NCI-H187 (cell line): Measurements from ENCODE around the gene AMN1.
"Not testable (repeated sequence)": the region's sequence is repeated elsewhere in the genome, so short reads cannot be mapped to it uniquely, and the experiment has no call there.

ENCODE experiments used
- DNase-seq, 2 experiments: peaks; one replicate each; lab custom pipeline; 2025; lab: John Stamatoyannopoulos, UW

The AMN1 gene

DNA sequence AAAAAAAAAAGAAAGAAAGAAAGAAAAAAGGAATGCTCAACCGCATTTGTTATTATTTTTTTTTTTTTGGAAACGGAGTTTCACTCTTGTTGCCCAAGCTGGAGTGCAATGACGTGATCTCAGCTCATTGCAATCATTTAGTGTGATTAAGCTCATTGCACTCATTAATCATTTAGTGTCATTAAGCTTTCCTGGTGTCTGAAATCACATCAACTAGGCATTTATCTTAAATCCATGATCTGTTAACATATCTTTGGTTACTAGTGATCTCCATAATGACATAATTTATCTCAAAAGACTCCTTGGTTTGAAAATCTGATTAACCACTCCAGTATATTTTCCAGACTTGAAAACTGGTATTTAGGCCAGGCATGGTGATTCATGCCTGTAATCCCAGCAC lies 43.0 kb downstream of the AMN1 start:
- DNase-seq = no peak

GRCh38 chr12:31682136-31682962 lies 46.5 kb downstream of the AMN1 start:
- DNase-seq = peak; percentile 30 to 47

DNA sequence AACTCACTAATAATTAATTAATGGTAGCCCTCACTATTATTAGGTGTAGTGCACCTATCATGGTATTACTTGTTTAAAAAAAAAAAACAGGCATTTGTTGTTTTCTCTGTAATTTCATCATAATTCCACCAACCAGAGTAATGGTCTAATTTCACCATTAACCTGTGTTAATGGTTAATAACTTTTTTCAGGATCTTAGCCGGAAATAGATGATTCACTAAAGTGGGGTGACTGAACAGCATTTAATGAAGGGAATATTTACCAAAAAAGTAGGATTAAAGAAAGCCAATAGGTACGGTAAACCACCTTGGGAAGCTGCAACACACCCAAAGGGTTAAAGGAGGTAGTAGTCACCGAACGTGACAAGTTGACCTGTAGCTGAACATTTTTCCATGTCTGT lies 56.3 kb downstream of the AMN1 start:
- no peak for DNase-seq

GRCh38 chr12:31669582-31669981 lies 59.2 kb downstream of the AMN1 start:
- not testable (repeated sequence) for DNase-seq

- no peak for DNase-seq
Measured at GRCh38 chr12:31669020-31669419, 59.8 kb downstream of the AMN1 start.

DNA sequence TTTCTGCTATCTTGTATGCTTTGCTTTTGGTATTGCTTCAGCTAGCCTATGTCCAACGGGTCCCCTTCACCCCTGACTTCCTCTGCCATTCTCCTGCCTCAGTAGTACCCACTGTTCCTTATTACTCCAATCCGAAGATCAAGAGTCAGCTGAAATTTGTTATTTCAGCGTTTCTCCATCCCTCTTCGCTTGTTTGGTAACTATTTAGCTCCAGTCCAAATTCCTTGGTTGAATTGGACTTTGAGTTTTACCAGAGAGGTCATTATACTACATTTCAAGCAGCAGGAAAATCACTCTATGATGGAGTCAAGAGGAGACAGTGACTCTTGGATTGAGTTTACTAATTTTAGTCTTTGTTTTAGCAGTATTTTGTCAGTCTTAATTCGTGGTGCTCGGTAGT lies 64.8 kb downstream of the AMN1 start:
- no peak for DNase-seq

GRCh38 chr12:31663576-31663975 lies 65.2 kb downstream of the AMN1 start:
- no peak for DNase-seq

DNA sequence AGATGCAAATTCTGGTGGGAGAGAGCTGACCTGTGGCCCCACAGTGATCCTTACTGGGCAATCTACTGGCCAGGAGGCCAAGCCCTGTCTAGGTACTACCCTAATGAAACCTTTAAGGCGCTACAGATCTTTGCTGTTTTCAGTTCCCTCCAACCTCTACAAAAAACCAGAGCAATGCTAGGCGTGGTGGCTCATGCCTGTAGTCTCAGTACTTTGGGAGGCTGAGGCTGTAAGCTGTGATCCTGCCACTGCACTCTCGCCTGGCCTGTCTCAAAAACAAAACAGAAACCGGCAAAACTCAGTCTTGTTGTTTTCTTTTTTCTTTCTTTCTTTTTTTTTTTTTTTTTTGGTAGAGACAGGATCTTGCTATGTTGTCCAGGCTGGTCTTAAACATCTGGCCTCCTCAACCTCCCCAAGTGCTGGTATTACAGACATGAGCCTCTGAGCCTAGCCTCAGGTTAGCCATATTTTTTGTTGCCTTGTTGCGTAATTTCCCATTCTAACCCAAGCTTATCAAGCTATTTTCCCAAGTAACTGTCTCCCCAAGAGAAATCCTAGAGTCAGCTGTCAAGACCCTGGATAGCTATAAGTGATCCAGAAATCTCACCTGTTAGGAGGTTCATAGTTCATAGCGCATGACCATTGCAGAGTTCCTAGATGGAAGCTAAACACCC lies 66.5 kb downstream of the AMN1 start:
- no peak for DNase-seq

GRCh38 chr12:31659087-31659942 lies 69.5 kb downstream of the AMN1 start, which contains the start of gene ETFBKMT:
Gene ETFBKMT, plus strand, starts transcription at chr12:31659688. Its CDS starts 2,266 bp downstream, at chr12:31661954.
- peak; percentile 81 to 87 for DNase-seq

DNA sequence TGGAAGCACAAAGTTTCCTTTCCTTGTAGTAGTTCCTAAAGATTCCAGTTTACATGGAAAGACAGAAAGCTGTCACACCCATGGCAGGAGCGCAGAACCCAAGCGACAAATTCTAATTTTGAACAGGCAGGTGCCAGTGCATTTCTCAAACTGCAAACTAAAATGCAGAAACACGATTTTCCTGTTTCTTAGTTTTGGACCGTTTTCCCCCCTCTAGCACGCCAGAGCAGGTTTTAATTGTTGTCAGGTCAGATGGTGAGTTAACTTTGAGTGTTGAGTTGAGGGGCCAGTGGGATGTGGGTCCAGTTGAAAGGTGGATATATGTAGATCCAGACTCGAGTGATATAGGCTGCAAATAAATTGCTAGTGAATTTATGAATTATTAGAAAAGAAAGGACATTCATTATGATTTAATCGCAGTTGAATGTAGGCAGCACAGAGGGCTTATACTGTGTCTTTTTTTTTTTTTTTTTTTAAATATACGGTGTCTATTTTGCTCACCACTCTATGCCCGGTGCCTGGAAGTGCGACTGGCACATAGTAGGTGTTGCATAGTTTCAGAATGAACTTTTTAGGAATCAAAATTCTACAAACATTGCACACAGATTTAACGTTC lies 70.2 kb downstream of the AMN1 start:
- DNase-seq = no peak

DNA sequence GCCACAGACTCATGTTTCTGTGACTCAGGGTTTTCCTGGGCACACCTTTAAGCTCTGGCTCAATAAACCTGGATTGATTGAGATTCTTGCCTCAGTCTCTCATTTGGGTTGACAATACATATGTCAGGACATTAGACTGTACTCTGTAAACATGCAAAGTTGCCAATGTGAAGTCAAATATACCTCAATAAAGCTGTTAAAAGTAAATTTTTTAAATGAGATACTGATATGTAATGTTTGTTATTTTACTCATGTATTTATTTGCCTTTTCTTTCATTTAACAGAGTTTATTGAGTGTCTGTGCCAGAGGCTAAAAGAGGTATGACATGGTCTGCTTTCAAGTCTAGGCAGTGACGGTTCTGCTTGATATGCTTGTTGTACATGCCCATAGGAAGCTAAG lies 73.0 kb downstream of the AMN1 start:
- DNase-seq = no peak

DNA sequence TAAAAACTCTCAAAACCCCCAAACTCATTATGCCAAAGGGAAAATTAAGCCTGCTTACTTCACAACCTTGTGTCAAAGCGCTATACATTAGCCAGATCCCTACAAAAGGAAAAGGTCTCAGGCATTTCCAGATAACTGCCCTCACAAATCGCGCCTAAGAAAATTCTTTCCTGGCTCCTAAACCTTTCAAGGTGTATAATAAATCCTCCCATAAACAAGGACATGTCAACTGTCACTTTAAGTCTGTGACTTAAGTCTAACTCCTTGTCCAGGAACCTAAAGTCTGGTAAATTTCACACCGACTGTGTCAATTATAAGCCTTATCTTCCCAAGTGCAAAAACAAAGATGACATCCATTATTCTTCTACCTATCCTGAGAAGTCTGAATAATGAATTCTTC lies 73.6 kb downstream of the AMN1 start:
- no peak for DNase-seq

GRCh38 chr12:31651893-31652521 lies 76.8 kb downstream of the AMN1 start:
- no peak for DNase-seq

- no peak for DNase-seq
Measured at GRCh38 chr12:31650918-31651317, 77.9 kb downstream of the AMN1 start.

DNA sequence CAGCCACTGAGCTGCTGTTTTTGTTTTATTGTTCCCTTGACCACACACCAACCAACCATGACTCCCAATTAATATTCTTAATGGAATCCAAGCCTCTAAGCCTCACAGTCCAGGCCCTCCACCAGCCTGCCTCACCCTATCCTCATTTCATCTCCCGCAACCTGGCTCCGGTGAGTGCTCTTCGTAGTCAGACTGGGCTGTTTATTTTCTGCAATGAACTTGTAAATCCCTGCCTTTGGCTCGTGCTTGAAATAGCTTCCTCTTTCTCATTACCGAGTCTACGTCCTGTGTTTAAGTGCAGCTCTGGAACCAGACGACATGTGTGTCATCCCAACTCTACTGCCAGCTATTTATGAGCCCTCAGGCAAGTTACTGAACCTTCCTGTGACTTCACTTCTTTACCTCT lies 81.7 kb downstream of the AMN1 start:
- DNase-seq = no peak

DNA sequence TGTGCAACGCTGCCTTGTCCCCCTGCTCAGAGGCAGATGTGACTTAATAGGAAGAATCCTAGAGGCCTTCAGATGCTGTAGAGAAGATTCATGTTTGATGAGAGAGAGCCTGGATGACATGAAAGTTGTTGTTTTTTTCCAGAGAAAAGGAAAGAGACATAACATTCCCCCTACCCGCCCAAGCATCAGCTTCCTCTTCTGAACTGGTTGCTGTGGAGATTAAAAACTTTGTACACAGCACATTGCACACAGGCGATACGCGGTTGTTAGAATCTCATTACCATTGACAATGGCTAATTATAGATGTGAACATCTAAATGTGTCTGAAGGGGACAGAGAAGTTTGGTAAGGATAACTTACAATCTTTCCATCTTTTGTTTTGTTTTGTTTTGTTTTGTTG lies 82.9 kb downstream of the AMN1 start:
- DNase-seq = no peak

GRCh38 chr12:31644536-31644935 lies 84.3 kb downstream of the AMN1 start:
- DNase-seq = no peak

GRCh38 chr12:31641509-31642090 lies 87.2 kb downstream of the AMN1 start:
- DNase-seq = no peak

- DNase-seq = no peak
Measured at GRCh38 chr12:31634620-31635019, 94.2 kb downstream of the AMN1 start.

GRCh38 chr12:31633464-31633863 lies 95.4 kb downstream of the AMN1 start:
- DNase-seq = no peak

DNA sequence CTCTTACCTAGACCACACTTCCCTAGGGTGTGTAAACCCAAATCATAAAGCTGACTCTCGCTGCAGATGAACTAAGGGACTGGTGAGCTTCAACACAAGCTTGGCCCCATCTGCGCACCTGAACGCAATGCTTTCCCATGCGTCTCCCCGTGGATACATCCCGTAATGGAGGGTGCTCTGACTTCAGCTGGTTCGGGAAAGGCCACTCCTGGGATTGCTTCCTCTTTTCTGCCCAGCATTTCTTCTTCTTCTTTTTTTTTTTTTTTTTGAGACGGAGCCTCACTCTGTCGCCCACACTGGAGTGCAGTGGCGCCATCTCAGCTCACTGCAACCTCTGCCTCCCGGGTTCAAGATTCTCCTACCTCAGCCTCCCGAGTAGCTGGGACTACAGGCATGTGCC lies 97.0 kb downstream of the AMN1 start:
- no peak for DNase-seq
